Activated CD4-positive, alpha-beta T cell treated with anti-CD3 and anti-CD28 coated beads, Interleukin-2, amount 50 U/mL, for 16 hours (primary cell): Measurements from ENCODE around the gene PLAA.

Source experiments
- DNase-seq: peaks from one replicate; pipeline ENCODE4 v3.0.0-alpha.2; 2020

PLAA gene

GRCh38 chr9:26946753-26947727, at the start of gene PLAA:
Gene PLAA (minus strand): TSS chr9:26947242. CDS start chr9:26947045, 197 bp downstream.
- peak; percentile 89 for DNase-seq

- no peak for DNase-seq
These were observed 48.8 kb upstream of the PLAA start for GRCh38 chr9:26995810-26996209.

GRCh38 chr9:26983340-26983739, 36.3 kb upstream of the PLAA start:
- no peak for DNase-seq

GRCh38 chr9:26975728-26976707, 29.0 kb upstream of the PLAA start:
- DNase-seq = no peak

- DNase-seq = no peak
These were observed 27.9 kb upstream of the PLAA start for GRCh38 chr9:26974927-26975326.

- no peak for DNase-seq
These were observed 26.9 kb upstream of the PLAA start for GRCh38 chr9:26973989-26974388.

GRCh38 chr9:26971721-26972120, 24.7 kb upstream of the PLAA start:
- no peak for DNase-seq

- no peak for DNase-seq
These were observed 9.8 kb upstream of the PLAA start for GRCh38 chr9:26956860-26957233.

GRCh38 chr9:26955921-26956859, 9.1 kb upstream of the PLAA start, which contains the start of gene IFT74:
Gene IFT74 (plus strand): TSS chr9:26956412. CDS start chr9:26961968, 5,556 bp downstream.
- peak; percentile 96 for DNase-seq

- no peak for DNase-seq
These were observed 8.3 kb upstream of the PLAA start for GRCh38 chr9:26955222-26955903.

- peak; percentile 64 for DNase-seq
These were observed 7.0 kb upstream of the PLAA start for GRCh38 chr9:26954050-26954508.

- no peak for DNase-seq
These were observed 4.8 kb upstream of the PLAA start for GRCh38 chr9:26951794-26952193.

GRCh38 chr9:26950521-26950920, 3.5 kb upstream of the PLAA start:
- no peak for DNase-seq

- DNase-seq = no peak
These were observed 2.6 kb upstream of the PLAA start for GRCh38 chr9:26949637-26950069.

GRCh38 chr9:26947736-26948135, 694 bp upstream of the PLAA start:
- no peak for DNase-seq

- no peak for DNase-seq
These were observed 1.5 kb downstream of the PLAA start for GRCh38 chr9:26945591-26945990.

GRCh38 chr9:26940779-26941178, 6.3 kb downstream of the PLAA start:
- DNase-seq = no peak

GRCh38 chr9:26939955-26940711, 6.9 kb downstream of the PLAA start:
- no peak for DNase-seq

GRCh38 chr9:26937816-26938371, 9.1 kb downstream of the PLAA start:
- DNase-seq = no peak

GRCh38 chr9:26935847-26936246, 11.2 kb downstream of the PLAA start:
- DNase-seq = no peak
